ENCODE data around the gene CCL2. TPM values are rescaled to one million over a fixed set of nuclear protein-coding genes. Genes with fewer than 3 reads are reported as not detected.
A peak's percentile ranks its signal among the peaks of the same experiment; 100 is the strongest.

The CCL2 gene
- total and polyA plus RNA-seq, 2 of the 8 experiments (the other 6 are each of a cell fraction or from before 2014, with no cell fraction given): 3.0 to 3.7 TPM

- no peak for FAIRE-seq
- Histone ChIP-seq H4K91ac (replicated peaks; ENCODE audit: insufficient read length, low read length) (no peak overlapping the region), H2BK15ac (ENCODE audit: low read length) (no peak overlapping the region), H2BK20ac (ENCODE audit: low read length) (no peak overlapping the region), H4K5ac (ENCODE audit: insufficient read length, low read depth, low read length) (no peak overlapping the region), H3K23ac (ENCODE audit: insufficient read length) (no peak overlapping the region), H2AK5ac (ENCODE audit: low read depth, low read length) (no peak overlapping the region), H3K56ac (replicated peaks; ENCODE audit: insufficient read length, low read depth, low read length) (no peak overlapping the region), H3K4me3 (ENCODE audit: extremely low read depth in 1 of 4, insufficient read depth in 2 of 4, low read depth in 3 of 4, low read length in 4 of 4) (no peak overlapping the region), H3K9ac (replicated peaks in 1 of 4; ENCODE audit: extremely low read depth in 1 of 4, low read depth in 3 of 4, low read length in 3 of 4) (no peak overlapping the region), H3K4ac (replicated peaks; ENCODE audit: insufficient read length, low read depth, low read length) (no peak overlapping the region), H3K9me3 (ENCODE audit: insufficient read depth in 2 of 2, low read depth in 1 of 2, low read length in 1 of 2) (no peaks in the 10 kb centered on the region), H3K27ac (ENCODE audit: low read depth, low read length) (no peak overlapping the region), H2BK5ac (ENCODE audit: low read depth, low read length) (no peak overlapping the region), H4K8ac (ENCODE audit: extremely low read depth, insufficient read depth, low read length) (no peak overlapping the region), H3K4me1 (replicated peaks in 1 of 4; ENCODE audit: control insufficient read depth in 3 of 4, insufficient read depth in 4 of 4, low read length in 3 of 4) (no peaks in the 10 kb centered on the region), H2BK12ac (ENCODE audit: low read depth, low read length) (no peak overlapping the region), H3K4me2 (ENCODE audit: insufficient read depth in 1 of 2, low read depth in 2 of 2, low read length in 2 of 2) (no peak overlapping the region), H2BK120ac (replicated peaks; ENCODE audit: low read depth, low read length) (no peak overlapping the region), H4K20me1 (replicated peaks in 1 of 2; ENCODE audit: control insufficient read depth in 1 of 2, insufficient read depth in 2 of 2, low read length in 2 of 2) (no peaks in the 10 kb centered on the region), H3K79me2 (ENCODE audit: control insufficient read depth in 1 of 2, insufficient read depth in 2 of 2, low read length in 2 of 2) (no peaks in the 10 kb centered on the region), H3K18ac (ENCODE audit: extremely low read depth, low read length) (no peak overlapping the region), H3K27me3 (replicated peaks in 1 of 4; ENCODE audit: control insufficient read depth in 3 of 4, extremely low read depth in 1 of 4, insufficient read depth in 3 of 4, low read length in 3 of 4) (no peaks in the 10 kb centered on the region), H3K14ac (ENCODE audit: insufficient read length) (no peak overlapping the region), H2AFZ (ENCODE audit: low read length) (no peak overlapping the region), H3K23me2 (ENCODE audit: low read depth, low read length) (no peaks in the 10 kb centered on the region), H3K79me1 (ENCODE audit: low read depth, low read length) (no peaks in the 10 kb centered on the region), H3K36me3 (ENCODE audit: control insufficient read depth in 2 of 4, insufficient read depth in 4 of 4, low read length in 3 of 4) (no peaks in the 10 kb centered on the region)
- DNase-seq (ENCODE audit: low read depth in 1 of 2, low spot score in 2 of 2): no peak
- ChIA-PET POLR2A (ENCODE audit: partially characterized antibody) (no interaction called here), CTCF (ENCODE audit: partially characterized antibody) (interaction anchor here (0.7 to 13.3 kb wide), 18 partner anchors 8 to 140 kb away, joined by 3 to 210 read pairs (median 5); partner anchors contain the start of genes CCL1, CCL13 and CCL8)
- TF ChIP-seq CEBPB (IDR thresholded peaks at IDR 0.05; ENCODE audit: low read depth, low read length) (no peak), KDM1A (IDR thresholded peaks at IDR 0.05; ENCODE audit: borderline replicate concordance, low read length) (0 out of 2 replicates have a peak, but pooled peaks have one; percentile 18)
Observed at GRCh38 chr17:34305606-34306005, 50.5 kb downstream of the CCL2 start.
